NCI-H1105 (cell line): ENCODE measurements around the gene C16orf86.

Experiments
- DNase-seq: peaks from one replicate; lab custom pipeline; 2025; lab: John Stamatoyannopoulos, UW

C16orf86 gene

GRCh38 chr16:67694611-67695010 is 28.0 kb downstream of the C16orf86 start:
- no peak for DNase-seq

- DNase-seq, result no peak
Observed at GRCh38 chr16:67697422-67698185, 31.0 kb downstream of the C16orf86 start.

- no peak for DNase-seq
Observed at GRCh38 chr16:67699265-67699664, 32.7 kb downstream of the C16orf86 start.

- DNase-seq, result no peak
Observed at GRCh38 chr16:67701420-67701819, 34.8 kb downstream of the C16orf86 start.

- DNase-seq, result no peak
Observed at GRCh38 chr16:67702130-67702529, 35.5 kb downstream of the C16orf86 start.

- no peak for DNase-seq
Observed at GRCh38 chr16:67703626-67704025, 37.0 kb downstream of the C16orf86 start.

GRCh38 chr16:67704110-67704509 is 37.5 kb downstream of the C16orf86 start:
- no peak for DNase-seq

- no peak for DNase-seq
Observed at GRCh38 chr16:67707210-67707609, 40.6 kb downstream of the C16orf86 start.

GRCh38 chr16:67707790-67708189 is 41.2 kb downstream of the C16orf86 start:
- no peak for DNase-seq

- DNase-seq, result no peak
Observed at GRCh38 chr16:67708368-67708771, 41.8 kb downstream of the C16orf86 start.

- no peak for DNase-seq
Observed at GRCh38 chr16:67709050-67709449, 42.4 kb downstream of the C16orf86 start.

GRCh38 chr16:67710607-67711006 is 44.0 kb downstream of the C16orf86 start:
- DNase-seq, result no peak

- no peak for DNase-seq
Observed at GRCh38 chr16:67713647-67714273, 47.1 kb downstream of the C16orf86 start.

GRCh38 chr16:67714522-67714921 is 47.9 kb downstream of the C16orf86 start:
- no peak for DNase-seq

- no peak for DNase-seq
Observed at GRCh38 chr16:67716097-67716496, 49.5 kb downstream of the C16orf86 start.
